B cell (primary cell): Measurements from ENCODE around the gene FOXJ1. TPM values are rescaled to one million over a fixed set of nuclear protein-coding genes. Genes with fewer than 3 reads are reported as not detected.
A peak's percentile ranks its signal among the peaks of the same experiment; 100 is the strongest.

Source experiments
- ATAC-seq: fragments of 200-7000 bp; cut with Tn5 transposase; one replicate; pipeline ENCODE4 v1.10.0; 2021; ENCODE audit warnings: low read depth, mild to moderate bottlenecking, moderate number of reproducible peaks, moderate library complexity
- CTCF ChIA-PET: fragments of 350-600 bp; sonication (Branson Sonifier 250); formaldehyde crosslinking; loops from one replicate; lab custom pipeline; 2021; ENCODE audit warnings: antibody characterized with exemption, inconsistent platforms; lab: Charles Lee
- POLR2A ChIA-PET: fragments of 350-600 bp; sonication (Branson Sonifier 250); formaldehyde crosslinking; loops from one replicate; lab custom pipeline; 2021; ENCODE audit warnings: antibody characterized with exemption; lab: Charles Lee
- DNase-seq: peaks from one replicate; pipeline ENCODE4 v3.0.0; 2013
- H2AFZ ChIP-seq: 2 replicates; pipeline ENCODE4 v1.6.1; 2012; ENCODE audit warnings: mild to moderate bottlenecking, low read depth, low read length; ENCODE audit not compliant: insufficient read depth, poor library complexity, severe bottlenecking
- H3K27ac ChIP-seq, 2 donors: 1 replicate in 1 of 2; 2 replicates in 1 of 2; pipeline ENCODE4 v1.5.1; 2012 to 2013; ENCODE audit warnings: low read length in 2 of 2, mild to moderate bottlenecking in 2 of 2, moderate library complexity in 1 of 2
- H3K27me3 ChIP-seq, 4 experiments: fragments of 200-600 bp in 1 of 4; sonication (generic) in 1 of 4; replicated peaks in 1 of 4; 1 replicate in 2 of 4; 2 replicates in 2 of 4; pipeline versions ENCODE4 v1.6.1 to v1.7.0; 2013 to 2016; ENCODE audit warnings: low read length in 3 of 4, mild to moderate bottlenecking in 2 of 4, mixed read lengths in 1 of 4, moderate library complexity in 1 of 4; ENCODE audit not compliant: insufficient read depth in 4 of 4, control insufficient read depth in 3 of 4; ENCODE audit errors: control extremely low read depth in 1 of 4
- H3K36me3 ChIP-seq, 2 experiments: replicated peaks in 1 of 2; 1 replicate in 1 of 2; 2 replicates in 1 of 2; pipeline versions ENCODE4 v1.6.1 to v1.7.1; 2013; ENCODE audit warnings: low read length in 1 of 2; ENCODE audit not compliant: insufficient read depth in 2 of 2, control insufficient read depth in 1 of 2; ENCODE audit errors: control extremely low read depth in 1 of 2, extremely low read depth in 1 of 2
- H3K4me1 ChIP-seq, 2 donors: fragments of 200-600 bp in 1 of 2; sonication (generic) in 1 of 2; 1 replicate in 1 of 2; 2 replicates in 1 of 2; pipeline versions ENCODE4 v1.5.1 to v1.6.1; 2013 to 2017; ENCODE audit warnings: low read length in 2 of 2; ENCODE audit not compliant: control insufficient read depth in 2 of 2, insufficient read depth in 2 of 2
- H3K4me2 ChIP-seq: replicated peaks from 2 replicates; pipeline ENCODE3; 2012; ENCODE audit warnings: mild to moderate bottlenecking, low read depth, low read length; ENCODE audit not compliant: poor library complexity, severe bottlenecking
- H3K4me3 ChIP-seq, 5 experiments: fragments of 200-600 bp in 1 of 5; sonication (generic) in 1 of 5; 1 replicate in 3 of 5; 2 replicates in 2 of 5; pipeline versions ENCODE4 v1.5.1 to v1.7.0; 2011 to 2016; ENCODE audit warnings: low read length in 4 of 5, mild to moderate bottlenecking in 4 of 5, low read depth in 2 of 5, control low read depth in 1 of 5, moderate library complexity in 1 of 5; ENCODE audit not compliant: insufficient read depth in 1 of 5; ENCODE audit errors: control extremely low read depth in 1 of 5, extremely low read depth in 1 of 5
- H3K79me2 ChIP-seq: fragments of 200-600 bp; sonication (generic); one replicate; pipeline ENCODE4 v1.6.0; 2016; ENCODE audit warnings: low read length; ENCODE audit not compliant: control insufficient read depth, insufficient read depth
- H3K9ac ChIP-seq: fragments of 200-600 bp; sonication (generic); 2 replicates; pipeline ENCODE4 v1.6.1; 2017; ENCODE audit warnings: mild to moderate bottlenecking, low read length, moderate library complexity
- H3K9me3 ChIP-seq, 3 donors: one replicate each; pipeline versions ENCODE4 v1.6.1 to v1.7.1; 2013; ENCODE audit warnings: low read length in 2 of 3; ENCODE audit not compliant: control insufficient read depth in 2 of 3, insufficient read depth in 1 of 3; ENCODE audit errors: control extremely low read depth in 1 of 3
- H4K20me1 ChIP-seq: 2 replicates; pipeline ENCODE4 v1.6.0; 2012; ENCODE audit warnings: mild to moderate bottlenecking, low read length; ENCODE audit not compliant: insufficient read depth, control insufficient read depth, poor library complexity, severe bottlenecking
- H3K27ac Mint-ChIP-seq: one replicate; pipeline ENCODE4 v1.8.0; 2021; ENCODE audit warnings: mixed read lengths
- H3K27me3 Mint-ChIP-seq: one replicate; pipeline ENCODE4 v1.8.0; 2021; ENCODE audit warnings: mixed read lengths
- H3K4me1 Mint-ChIP-seq: one replicate; pipeline ENCODE4 v1.8.0; 2021; ENCODE audit warnings: mixed read lengths
- H3K4me3 Mint-ChIP-seq: one replicate; pipeline ENCODE4 v1.8.0; 2021; ENCODE audit warnings: mixed read lengths
- H3K9me3 Mint-ChIP-seq: one replicate; pipeline ENCODE4 v1.8.0; 2022; ENCODE audit warnings: mixed read lengths; ENCODE audit not compliant: insufficient read depth
- EZH2 ChIP-seq: IDR thresholded peaks from 2 replicates; pipeline ENCODE4 v1.6.1; 2012; ENCODE audit warnings: borderline replicate concordance, low read depth, mild to moderate bottlenecking, moderate library complexity, low read length; ENCODE audit not compliant: insufficient read depth, poor library complexity, severe bottlenecking
- WGBS: methylation state at CpG from one replicate; pipeline ENCODE4 v1.1.5; 2013; ENCODE audit warnings: missing lambda C conversion rate; ENCODE audit not compliant: insufficient coverage; 5-methylcytosine and 5-hydroxymethylcytosine counted together
- intact Hi-C: fragments of 100-400 bp; cut with micrococcal nuclease; formaldehyde crosslinking; loops from one replicate; pipeline ENCODE4 v1.10.0; 2022
- polyA plus RNA-seq: library from polyadenylated mRNA; depleted of rRNA; stranded (reverse); fragments of >200 nt; gene quantifications from 2 replicates; pipeline ENCODE4 v1.2.3, GENCODE V29; 2012
- total RNA-seq, 2 donors: library from RNA; stranded (reverse); fragments of 120-200 nt in 1 of 2; gene quantifications; 1 replicate in 1 of 2; 2 replicates in 1 of 2; pipeline versions ENCODE4 v1.2.3 to v1.2.4, GENCODE V29; 2013 to 2022
- TF ChIP-seq, protein P1 (sequence below): fragments of 200-600 bp; IDR thresholded peaks from one replicate; pipeline ENCODE4 v1.8.0; 2022; ENCODE audit warnings: antibody characterized with exemption, mild to moderate bottlenecking

The FOXJ1 gene
- total and polyA plus RNA-seq, 2 donors (not counting 1 experiment from before 2014, with no cell fraction given): 0.20 to 1.0 TPM

DNA sequence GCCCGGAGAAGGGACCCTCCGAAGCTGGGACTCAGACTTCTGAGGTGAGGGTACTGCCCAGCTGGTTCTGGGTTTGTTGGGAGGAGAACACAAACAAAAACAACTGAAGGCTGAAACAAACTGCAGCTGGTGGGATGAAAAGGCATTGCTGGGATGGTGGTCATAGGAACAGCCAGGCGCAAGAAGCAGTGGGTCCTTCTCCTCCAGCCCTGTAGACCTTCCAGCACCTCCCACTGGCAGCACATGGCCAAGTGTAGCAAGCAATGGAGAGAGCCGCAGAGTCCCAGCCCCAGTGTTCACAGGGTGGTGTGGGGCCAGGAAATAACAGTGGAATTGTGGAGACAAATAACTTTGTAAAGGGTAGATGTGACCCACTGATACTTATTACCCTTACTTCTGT, 48.7 kb upstream of the FOXJ1 start:
- Histone ChIP-seq H3K27me3 (no peaks in the 10 kb centered on the region), H3K4me2 (no peak overlapping the region), H3K79me2 (no peaks in the 10 kb centered on the region), H3K9ac (no peak overlapping the region), H4K20me1 (no peaks in the 10 kb centered on the region), H3K4me3 (no peak overlapping the region), H3K27ac (no peak overlapping the region), H2AFZ (no peak overlapping the region), H3K36me3 (no peaks in the 10 kb centered on the region), H3K4me1 (peaks cover 10 to 24% of the 10 kb centered on the region in 2 donors), H3K9me3 (no peaks in the 10 kb centered on the region)
- CTCF ChIA-PET: interaction anchor here (0.9 to 2.6 kb wide), 6 partner anchors 9 to 90 kb away, joined by 3 to 9 read pairs (median 3); no protein-coding TSS in a partner anchor
- Mint-ChIP-seq H3K27me3 (no peaks in the 10 kb centered on the region), H3K4me1 (peaks cover 27% of the 10 kb centered on the region), H3K27ac (peak overlapping the region; percentile 27), H3K4me3 (no peak overlapping the region), H3K9me3 (no peaks in the 10 kb centered on the region)
- ATAC-seq (no peak), DNase-seq (no peak)
- POLR2A ChIA-PET: no interaction called here
- no peak for TF ChIP-seq EZH2
- TF ChIP-seq, protein P1, sequence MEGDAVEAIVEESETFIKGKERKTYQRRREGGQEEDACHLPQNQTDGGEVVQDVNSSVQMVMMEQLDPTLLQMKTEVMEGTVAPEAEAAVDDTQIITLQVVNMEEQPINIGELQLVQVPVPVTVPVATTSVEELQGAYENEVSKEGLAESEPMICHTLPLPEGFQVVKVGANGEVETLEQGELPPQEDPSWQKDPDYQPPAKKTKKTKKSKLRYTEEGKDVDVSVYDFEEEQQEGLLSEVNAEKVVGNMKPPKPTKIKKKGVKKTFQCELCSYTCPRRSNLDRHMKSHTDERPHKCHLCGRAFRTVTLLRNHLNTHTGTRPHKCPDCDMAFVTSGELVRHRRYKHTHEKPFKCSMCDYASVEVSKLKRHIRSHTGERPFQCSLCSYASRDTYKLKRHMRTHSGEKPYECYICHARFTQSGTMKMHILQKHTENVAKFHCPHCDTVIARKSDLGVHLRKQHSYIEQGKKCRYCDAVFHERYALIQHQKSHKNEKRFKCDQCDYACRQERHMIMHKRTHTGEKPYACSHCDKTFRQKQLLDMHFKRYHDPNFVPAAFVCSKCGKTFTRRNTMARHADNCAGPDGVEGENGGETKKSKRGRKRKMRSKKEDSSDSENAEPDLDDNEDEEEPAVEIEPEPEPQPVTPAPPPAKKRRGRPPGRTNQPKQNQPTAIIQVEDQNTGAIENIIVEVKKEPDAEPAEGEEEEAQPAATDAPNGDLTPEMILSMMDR: no peak
- intact Hi-C loops: no loop called here
- 100% methylated on average over 1 of the region's 4 CpGs for WGBS

DNA sequence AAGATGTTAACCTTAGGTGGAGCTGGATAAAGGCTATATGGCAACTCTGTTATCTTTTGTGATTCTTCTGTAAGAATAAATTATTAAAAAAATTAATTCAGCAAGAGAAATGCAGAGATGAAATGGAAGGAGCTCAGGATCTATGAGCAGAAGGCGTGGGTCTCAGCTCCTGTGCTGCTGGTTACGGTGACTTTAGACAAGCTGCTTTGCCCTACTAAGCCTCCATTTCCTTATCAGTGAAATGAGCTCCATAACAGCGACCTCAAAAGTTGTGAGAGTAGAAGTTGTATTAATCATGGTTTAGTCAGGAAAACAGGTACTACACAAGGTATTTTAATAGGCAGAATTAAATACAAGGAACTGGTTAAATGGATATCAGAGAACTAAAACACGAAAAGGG, 48.2 kb upstream of the FOXJ1 start:
- H3K27me3 Mint-ChIP-seq: no peaks in the 10 kb centered on the region
- H3K27ac Mint-ChIP-seq: peak overlapping the region; percentile 27
- Histone ChIP-seq H3K4me3 (no peak overlapping the region), H3K36me3 (no peaks in the 10 kb centered on the region), H3K4me1 (peaks cover 10 to 27% of the 10 kb centered on the region in 2 donors), H3K9ac (no peak overlapping the region), H3K27ac (no peak overlapping the region), H3K4me2 (no peak overlapping the region), H3K9me3 (no peaks in the 10 kb centered on the region), H3K79me2 (no peaks in the 10 kb centered on the region), H2AFZ (no peak overlapping the region), H4K20me1 (no peaks in the 10 kb centered on the region), H3K27me3 (no peaks in the 10 kb centered on the region)
- 100% methylated on average over 1 of the region's 4 CpGs for WGBS
- H3K9me3 Mint-ChIP-seq: no peaks in the 10 kb centered on the region
- no peak overlapping the region for H3K4me3 Mint-ChIP-seq
- ATAC-seq (no peak), DNase-seq (no peak)
- ChIA-PET CTCF (interaction anchor here (0.9 to 2.6 kb wide), 5 partner anchors 9 to 90 kb away, joined by 3 to 9 read pairs (median 3); no protein-coding TSS in a partner anchor), POLR2A (no interaction called here)
- TF ChIP-seq EZH2: no peak
- TF ChIP-seq, protein P1: no peak
- intact Hi-C loops: no loop called here
- peaks cover 28% of the 10 kb centered on the region for H3K4me1 Mint-ChIP-seq
